HFF-Myc (cell line): Measurements from ENCODE around the gene CA9.

Experiments
- DNase-seq: peaks from one replicate; pipeline ENCODE4 v3.0.0-alpha.2; 2011; ENCODE audit warnings: low read depth; ENCODE audit errors: extremely low read depth
- H3K4me3 ChIP-seq: replicated peaks from 2 replicates; pipeline ENCODE4 v1.5.1; 2011; ENCODE audit warnings: low read depth, mild to moderate bottlenecking, control low read depth, low read length
- CTCF ChIP-seq: IDR thresholded peaks from 2 replicates; pipeline ENCODE4 v1.5.1; 2012; ENCODE audit warnings: mild to moderate bottlenecking, low read depth, low read length, control low read depth; ENCODE audit errors: missing control alignments

The CA9 gene

GRCh38 chr9:35662437-35662836, 11.3 kb upstream of the CA9 start:
- no peak for TF ChIP-seq CTCF
- H3K4me3 ChIP-seq, result no peak overlapping the region
- DNase-seq, result no peak

GRCh38 chr9:35664531-35665470, 8.9 kb upstream of the CA9 start, which contains the start of gene ARHGEF39:
Gene ARHGEF39 (minus strand): TSS chr9:35665195. CDS start chr9:35665169, 26 bp downstream.
- TF ChIP-seq CTCF, result peak; percentile 19
- no peak for DNase-seq
- H3K4me3 ChIP-seq, result peak within 1 kb of the TSS; percentile 71

GRCh38 chr9:35665471-35665818, 8.3 kb upstream of the CA9 start:
- H3K4me3 ChIP-seq, result peak overlapping the region; percentile 71
- no peak for TF ChIP-seq CTCF
- no peak for DNase-seq

- H3K4me3 ChIP-seq, result no peak overlapping the region
- no peak for DNase-seq
- no peak for TF ChIP-seq CTCF
Observed at GRCh38 chr9:35666045-35666444, 7.7 kb upstream of the CA9 start.

- no peak for TF ChIP-seq CTCF
- no peak overlapping the region for H3K4me3 ChIP-seq
- DNase-seq, result no peak
Observed at GRCh38 chr9:35666549-35666948, 7.2 kb upstream of the CA9 start.

- no peak overlapping the region for H3K4me3 ChIP-seq
- TF ChIP-seq CTCF, result no peak
- no peak for DNase-seq
Observed at GRCh38 chr9:35667939-35668338, 5.8 kb upstream of the CA9 start.
